ENCODE data around the gene MRPL40.

MRPL40 gene

GRCh38 chr22:19432133-19432851 is at the start of gene MRPL40:
TSS of gene MRPL40 (plus strand) at chr22:19432545. CDS start at chr22:19432555, 10 bp downstream.
- Mint-ChIP-seq H3K9me3 (no peaks in the 10 kb centered on the region), H3K4me1 (ENCODE audit: low read depth) (peaks cover 24% of the 10 kb centered on the region), H3K27ac (peak within 1 kb of the TSS; percentile 91), H3K4me3 (peak within 1 kb of the TSS; percentile 87), H3K36me3 (ENCODE audit: low read depth) (peaks cover 23% of the 10 kb centered on the region), H3K27me3 (ENCODE audit: low read depth) (no peaks in the 10 kb centered on the region)

- H3K36me3 Mint-ChIP-seq (ENCODE audit: low read depth) = peaks cover 35% of the 10 kb centered on the region
- no peaks in the 10 kb centered on the region for H3K27me3 Mint-ChIP-seq (ENCODE audit: low read depth)
- H3K27ac Mint-ChIP-seq = no peak overlapping the region
- no peaks in the 10 kb centered on the region for H3K4me1 Mint-ChIP-seq (ENCODE audit: low read depth)
- H3K4me3 Mint-ChIP-seq = no peak overlapping the region
- H3K9me3 Mint-ChIP-seq = no peaks in the 10 kb centered on the region
Measured at GRCh38 chr22:19383292-19383691, 49.1 kb upstream of the MRPL40 start.

- Mint-ChIP-seq H3K4me3 (no peak overlapping the region), H3K36me3 (ENCODE audit: low read depth) (peaks cover 47% of the 10 kb centered on the region), H3K9me3 (no peaks in the 10 kb centered on the region), H3K27me3 (ENCODE audit: low read depth) (no peaks in the 10 kb centered on the region), H3K4me1 (ENCODE audit: low read depth) (no peaks in the 10 kb centered on the region), H3K27ac (no peak overlapping the region)
Measured at GRCh38 chr22:19385221-19385906, 47.0 kb upstream of the MRPL40 start.

GRCh38 chr22:19386248-19386647 is 46.1 kb upstream of the MRPL40 start:
- peaks cover 48% of the 10 kb centered on the region for H3K36me3 Mint-ChIP-seq (ENCODE audit: low read depth)
- H3K4me1 Mint-ChIP-seq (ENCODE audit: low read depth) = no peaks in the 10 kb centered on the region
- no peaks in the 10 kb centered on the region for H3K27me3 Mint-ChIP-seq (ENCODE audit: low read depth)
- no peak overlapping the region for H3K4me3 Mint-ChIP-seq
- H3K9me3 Mint-ChIP-seq = no peaks in the 10 kb centered on the region
- H3K27ac Mint-ChIP-seq = no peak overlapping the region

GRCh38 chr22:19387038-19387437 is 45.3 kb upstream of the MRPL40 start:
- H3K4me1 Mint-ChIP-seq (ENCODE audit: low read depth) = no peaks in the 10 kb centered on the region
- no peak overlapping the region for H3K27ac Mint-ChIP-seq
- no peak overlapping the region for H3K4me3 Mint-ChIP-seq
- H3K9me3 Mint-ChIP-seq = no peaks in the 10 kb centered on the region
- no peaks in the 10 kb centered on the region for H3K27me3 Mint-ChIP-seq (ENCODE audit: low read depth)
- H3K36me3 Mint-ChIP-seq (ENCODE audit: low read depth) = peaks cover 42% of the 10 kb centered on the region

- no peak overlapping the region for H3K4me3 Mint-ChIP-seq
- peaks cover 37% of the 10 kb centered on the region for H3K36me3 Mint-ChIP-seq (ENCODE audit: low read depth)
- no peaks in the 10 kb centered on the region for H3K27me3 Mint-ChIP-seq (ENCODE audit: low read depth)
- no peaks in the 10 kb centered on the region for H3K4me1 Mint-ChIP-seq (ENCODE audit: low read depth)
- H3K9me3 Mint-ChIP-seq = no peaks in the 10 kb centered on the region
- H3K27ac Mint-ChIP-seq = no peak overlapping the region
Measured at GRCh38 chr22:19387575-19387974, 44.8 kb upstream of the MRPL40 start.

- H3K27ac Mint-ChIP-seq = no peak overlapping the region
- no peaks in the 10 kb centered on the region for H3K27me3 Mint-ChIP-seq (ENCODE audit: low read depth)
- H3K4me1 Mint-ChIP-seq (ENCODE audit: low read depth) = peaks cover 2% of the 10 kb centered on the region
- peaks cover 37% of the 10 kb centered on the region for H3K36me3 Mint-ChIP-seq (ENCODE audit: low read depth)
- no peak overlapping the region for H3K4me3 Mint-ChIP-seq
- H3K9me3 Mint-ChIP-seq = no peaks in the 10 kb centered on the region
Measured at GRCh38 chr22:19393704-19394103, 38.6 kb upstream of the MRPL40 start.

GRCh38 chr22:19394274-19395050 is 37.9 kb upstream of the MRPL40 start:
- Mint-ChIP-seq H3K36me3 (ENCODE audit: low read depth) (peaks cover 32% of the 10 kb centered on the region), H3K27ac (no peak overlapping the region), H3K27me3 (ENCODE audit: low read depth) (no peaks in the 10 kb centered on the region), H3K4me3 (no peak overlapping the region), H3K4me1 (ENCODE audit: low read depth) (peaks cover 2% of the 10 kb centered on the region), H3K9me3 (no peaks in the 10 kb centered on the region)

- no peaks in the 10 kb centered on the region for H3K9me3 Mint-ChIP-seq
- no peak overlapping the region for H3K4me3 Mint-ChIP-seq
- peaks cover 2% of the 10 kb centered on the region for H3K4me1 Mint-ChIP-seq (ENCODE audit: low read depth)
- H3K27ac Mint-ChIP-seq = no peak overlapping the region
- H3K27me3 Mint-ChIP-seq (ENCODE audit: low read depth) = no peaks in the 10 kb centered on the region
- H3K36me3 Mint-ChIP-seq (ENCODE audit: low read depth) = peaks cover 31% of the 10 kb centered on the region
Measured at GRCh38 chr22:19395276-19395675, 37.1 kb upstream of the MRPL40 start.

GRCh38 chr22:19396561-19396933 is 35.8 kb upstream of the MRPL40 start:
- Mint-ChIP-seq H3K4me1 (ENCODE audit: low read depth) (peaks cover 6% of the 10 kb centered on the region), H3K4me3 (no peak overlapping the region), H3K27me3 (ENCODE audit: low read depth) (no peaks in the 10 kb centered on the region), H3K9me3 (no peaks in the 10 kb centered on the region), H3K27ac (no peak overlapping the region), H3K36me3 (ENCODE audit: low read depth) (peaks cover 39% of the 10 kb centered on the region)

- Mint-ChIP-seq H3K27ac (no peak overlapping the region), H3K9me3 (no peaks in the 10 kb centered on the region), H3K36me3 (ENCODE audit: low read depth) (peaks cover 41% of the 10 kb centered on the region), H3K4me1 (ENCODE audit: low read depth) (peaks cover 6% of the 10 kb centered on the region), H3K4me3 (no peak overlapping the region), H3K27me3 (ENCODE audit: low read depth) (no peaks in the 10 kb centered on the region)
Measured at GRCh38 chr22:19396934-19397733, 35.2 kb upstream of the MRPL40 start.

- Mint-ChIP-seq H3K27me3 (ENCODE audit: low read depth) (no peaks in the 10 kb centered on the region), H3K4me1 (ENCODE audit: low read depth) (peaks cover 6% of the 10 kb centered on the region), H3K36me3 (ENCODE audit: low read depth) (peaks cover 41% of the 10 kb centered on the region), H3K9me3 (no peaks in the 10 kb centered on the region), H3K4me3 (no peak overlapping the region), H3K27ac (no peak overlapping the region)
Measured at GRCh38 chr22:19397734-19398104, 34.6 kb upstream of the MRPL40 start.

- peaks cover 38% of the 10 kb centered on the region for H3K36me3 Mint-ChIP-seq (ENCODE audit: low read depth)
- H3K4me3 Mint-ChIP-seq = no peak overlapping the region
- H3K4me1 Mint-ChIP-seq (ENCODE audit: low read depth) = peaks cover 6% of the 10 kb centered on the region
Measured at GRCh38 chr22:19398206-19398605, 34.1 kb upstream of the MRPL40 start.

GRCh38 chr22:19398652-19399051 is 33.7 kb upstream of the MRPL40 start:
- H3K36me3 Mint-ChIP-seq (ENCODE audit: low read depth) = peaks cover 38% of the 10 kb centered on the region
- H3K9me3 Mint-ChIP-seq = no peaks in the 10 kb centered on the region
- H3K4me3 Mint-ChIP-seq = no peak overlapping the region
- H3K4me1 Mint-ChIP-seq (ENCODE audit: low read depth) = peaks cover 6% of the 10 kb centered on the region
- no peaks in the 10 kb centered on the region for H3K27me3 Mint-ChIP-seq (ENCODE audit: low read depth)
- no peak overlapping the region for H3K27ac Mint-ChIP-seq

More at GRCh38 chr22:19398206-19398605, 34.1 kb upstream of the MRPL40 start:
- H3K27ac Mint-ChIP-seq = no peak overlapping the region
- no peaks in the 10 kb centered on the region for H3K9me3 Mint-ChIP-seq
- H3K27me3 Mint-ChIP-seq (ENCODE audit: low read depth) = no peaks in the 10 kb centered on the region

Data from T-helper 1 cell treated with Interleukin-12 subunit alpha and Interleukin-12 subunit beta and Interleukin-4 antibody, amounts not matched to agents 30 μg/mL and 1 μg/mL, for 36 hours (primary cell).